ENCODE results near the gene NINJ2.

Gene NINJ2

DNA sequence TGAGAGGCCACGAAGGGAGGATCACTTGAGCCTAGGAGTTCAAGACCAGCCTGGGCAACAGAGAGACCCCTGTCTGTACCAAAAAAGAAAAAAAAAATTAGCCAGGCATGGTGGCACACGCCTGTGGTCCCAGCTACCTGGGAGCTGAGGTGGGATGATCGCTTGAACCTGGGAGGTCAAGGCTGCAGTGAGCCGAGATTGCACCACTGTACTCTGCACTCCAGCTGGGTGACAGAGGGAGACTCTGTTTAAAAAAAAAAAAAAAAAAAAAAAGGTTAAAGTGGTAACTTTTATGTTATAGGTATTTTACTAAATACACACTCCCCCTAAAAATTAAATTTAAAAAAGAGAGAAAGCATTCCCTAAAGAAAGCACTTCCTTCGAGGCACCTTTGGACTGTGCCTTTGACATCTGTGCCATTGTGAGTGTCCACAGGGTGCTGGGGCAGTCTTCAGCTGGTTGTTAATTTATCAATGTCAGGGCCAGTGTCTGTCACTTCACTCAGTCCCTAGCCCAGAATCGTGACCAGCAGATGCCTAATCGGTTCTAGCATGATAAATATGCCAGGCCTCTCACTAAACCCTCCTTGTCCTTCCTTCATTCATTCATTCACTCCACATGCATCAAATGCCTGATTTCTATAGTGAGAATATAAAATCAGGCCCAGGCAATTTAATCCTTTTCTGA lies 140.4 kb downstream of the NINJ2 start:
- DNase-seq: no peak

DNA sequence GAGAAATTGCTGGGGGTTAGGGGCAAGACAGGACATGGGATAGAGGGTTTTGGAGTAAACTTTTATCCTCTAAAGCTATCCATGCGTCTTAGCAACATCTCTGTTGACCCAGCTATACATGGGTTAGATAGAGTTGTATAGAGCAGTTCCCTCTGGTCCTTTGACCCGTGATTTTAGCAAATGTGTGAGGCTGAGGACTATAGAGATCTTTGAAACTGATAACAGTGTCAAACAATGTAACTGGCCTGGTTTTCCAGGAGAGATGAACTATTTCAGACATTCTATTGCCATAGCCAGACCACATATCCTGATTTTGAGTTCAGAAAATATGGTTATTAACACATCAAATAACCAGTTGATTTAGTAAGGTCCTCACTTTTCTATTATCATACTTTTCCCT lies 143.1 kb downstream of the NINJ2 start:
- DNase-seq: no peak

DNA sequence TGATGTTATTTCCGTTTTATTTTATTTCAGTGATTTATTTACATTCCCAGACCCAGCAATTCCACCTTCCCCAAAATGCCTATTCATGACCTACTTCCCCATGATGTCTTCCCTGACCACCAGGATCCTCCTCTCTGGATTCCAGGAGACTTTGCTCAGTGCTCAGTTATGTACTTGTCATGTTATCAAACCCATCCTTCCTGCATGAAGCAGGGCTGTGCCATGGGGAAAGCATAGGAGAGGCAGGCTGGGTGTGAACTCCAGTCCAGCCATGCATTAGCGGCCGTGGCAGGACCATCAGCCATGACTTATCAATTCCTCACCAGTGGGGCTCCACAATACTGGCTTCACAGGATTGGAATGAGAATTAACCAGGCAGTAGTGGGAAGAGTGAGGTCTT lies 145.7 kb downstream of the NINJ2 start:
- no peak for DNase-seq
